Uterus (tissue), 2 donors: ENCODE results near the gene HRH3.

Experiments used
- POLR2A ChIP-seq, 2 donors: fragments of 450-650 bp; IDR thresholded peaks; one replicate each; pipeline ENCODE4 v1.6.1; 2016; ENCODE audit warnings: antibody characterized with exemption in 2 of 2, mild to moderate bottlenecking in 1 of 2, moderate library complexity in 1 of 2
- TF ChIP-seq, protein P1 (sequence below), 4 experiments: fragments of 200-600 bp in 2 of 4; fragments of 450-650 bp in 2 of 4; sonication (generic) in 2 of 4; IDR thresholded peaks; one replicate each; pipeline ENCODE4 v1.5.1; 2016 to 2019; ENCODE audit warnings: antibody characterized with exemption in 4 of 4, mild to moderate bottlenecking in 2 of 4, moderate library complexity in 1 of 4

DNA sequence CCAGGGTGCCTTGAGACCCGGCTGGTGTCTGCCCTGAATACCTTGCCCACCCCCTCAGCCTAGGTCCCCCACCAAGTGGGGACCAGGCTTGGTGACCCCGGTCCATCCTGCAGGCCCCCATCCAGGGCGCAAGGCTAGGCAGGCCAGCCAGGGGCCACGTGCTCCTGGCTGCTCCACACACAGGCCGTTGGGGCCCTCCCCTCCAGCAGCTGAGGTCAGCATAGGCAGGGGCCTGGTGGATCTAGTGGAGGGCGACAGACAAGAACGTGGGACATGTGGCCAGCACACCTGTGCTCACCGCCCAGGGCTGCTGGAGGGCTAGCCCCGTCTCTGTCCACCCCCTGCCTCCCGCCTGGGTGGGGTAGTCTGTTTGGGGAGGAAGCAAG lies 7.5 kb upstream of the HRH3 start:
- TF ChIP-seq POLR2A (IDR thresholded peaks at IDR 0.05), result no peak
- TF ChIP-seq, protein P1, sequence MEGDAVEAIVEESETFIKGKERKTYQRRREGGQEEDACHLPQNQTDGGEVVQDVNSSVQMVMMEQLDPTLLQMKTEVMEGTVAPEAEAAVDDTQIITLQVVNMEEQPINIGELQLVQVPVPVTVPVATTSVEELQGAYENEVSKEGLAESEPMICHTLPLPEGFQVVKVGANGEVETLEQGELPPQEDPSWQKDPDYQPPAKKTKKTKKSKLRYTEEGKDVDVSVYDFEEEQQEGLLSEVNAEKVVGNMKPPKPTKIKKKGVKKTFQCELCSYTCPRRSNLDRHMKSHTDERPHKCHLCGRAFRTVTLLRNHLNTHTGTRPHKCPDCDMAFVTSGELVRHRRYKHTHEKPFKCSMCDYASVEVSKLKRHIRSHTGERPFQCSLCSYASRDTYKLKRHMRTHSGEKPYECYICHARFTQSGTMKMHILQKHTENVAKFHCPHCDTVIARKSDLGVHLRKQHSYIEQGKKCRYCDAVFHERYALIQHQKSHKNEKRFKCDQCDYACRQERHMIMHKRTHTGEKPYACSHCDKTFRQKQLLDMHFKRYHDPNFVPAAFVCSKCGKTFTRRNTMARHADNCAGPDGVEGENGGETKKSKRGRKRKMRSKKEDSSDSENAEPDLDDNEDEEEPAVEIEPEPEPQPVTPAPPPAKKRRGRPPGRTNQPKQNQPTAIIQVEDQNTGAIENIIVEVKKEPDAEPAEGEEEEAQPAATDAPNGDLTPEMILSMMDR (IDR thresholded peaks at IDR 0.05), result no peak
